Stimulated activated CD8-positive, alpha-beta memory T cell treated with anti-CD3 and anti-CD28 coated beads, Interleukin-2, amount 100 ng/mL, for 1 hour (primary cell): Measurements from ENCODE around the gene HEMGN.

ENCODE experiments used
- DNase-seq, 2 donors: peaks; one replicate each; pipeline ENCODE4 v3.0.0-alpha.2; 2020; ENCODE audit warnings: low read depth in 2 of 2

The HEMGN gene

DNA sequence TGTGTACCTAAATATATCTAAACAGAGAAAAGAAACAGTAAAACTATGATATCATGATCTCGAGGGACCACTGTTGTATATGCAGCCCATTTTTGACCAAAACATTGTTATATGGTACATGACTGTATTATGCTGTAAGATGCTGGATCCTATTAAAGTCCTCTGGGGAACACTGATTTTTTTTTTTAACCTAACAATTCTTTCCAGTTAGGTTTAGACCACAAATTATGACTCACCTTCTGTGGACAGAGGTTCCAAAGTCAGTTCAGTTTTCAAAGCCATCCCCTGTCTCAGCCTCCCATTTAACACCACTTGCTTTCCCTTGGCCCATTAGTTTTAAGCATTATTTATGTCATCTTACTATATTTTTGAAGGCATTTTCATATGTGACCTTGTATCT lies 42.8 kb downstream of the HEMGN start:
- DNase-seq, result no peak

DNA sequence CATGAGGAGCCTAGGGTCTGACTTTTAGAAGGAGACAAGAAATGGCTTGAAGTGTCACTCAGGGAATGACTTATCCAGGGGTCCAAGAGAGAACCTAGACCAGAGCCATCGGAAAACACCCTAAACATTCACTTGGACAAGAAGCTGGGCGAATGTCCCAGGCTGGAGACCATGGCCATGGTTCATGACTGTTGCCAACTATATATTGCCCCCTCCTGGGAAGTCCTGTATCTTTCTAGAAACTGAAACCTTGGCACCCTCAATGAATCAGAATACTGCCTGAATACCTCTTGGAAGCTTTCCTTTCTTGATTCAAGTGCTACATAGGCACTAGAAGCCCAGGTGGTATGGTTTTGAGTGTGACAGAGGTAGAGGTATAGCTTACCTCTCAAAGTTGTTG lies 45.6 kb downstream of the HEMGN start:
- no peak for DNase-seq

DNA sequence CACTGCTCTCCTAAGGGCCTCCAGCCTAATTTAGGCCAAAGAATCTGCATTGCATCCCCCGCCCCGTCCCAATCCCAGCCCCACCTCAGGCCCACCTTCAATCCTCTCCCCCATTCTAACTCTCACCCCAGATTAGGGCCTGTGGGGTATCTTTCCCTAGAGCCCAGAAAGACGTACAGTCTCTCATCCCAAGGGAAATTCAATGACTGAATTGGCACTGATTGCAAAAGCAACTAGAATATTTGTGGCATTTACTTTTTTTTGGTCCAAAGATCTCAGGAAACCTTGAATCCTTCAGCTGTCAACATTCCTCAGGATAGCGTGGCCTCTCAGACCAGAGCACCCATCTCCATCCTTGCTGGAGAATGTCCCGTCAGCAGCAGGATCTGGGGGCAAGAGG lies 46.2 kb downstream of the HEMGN start:
- no peak for DNase-seq

DNA sequence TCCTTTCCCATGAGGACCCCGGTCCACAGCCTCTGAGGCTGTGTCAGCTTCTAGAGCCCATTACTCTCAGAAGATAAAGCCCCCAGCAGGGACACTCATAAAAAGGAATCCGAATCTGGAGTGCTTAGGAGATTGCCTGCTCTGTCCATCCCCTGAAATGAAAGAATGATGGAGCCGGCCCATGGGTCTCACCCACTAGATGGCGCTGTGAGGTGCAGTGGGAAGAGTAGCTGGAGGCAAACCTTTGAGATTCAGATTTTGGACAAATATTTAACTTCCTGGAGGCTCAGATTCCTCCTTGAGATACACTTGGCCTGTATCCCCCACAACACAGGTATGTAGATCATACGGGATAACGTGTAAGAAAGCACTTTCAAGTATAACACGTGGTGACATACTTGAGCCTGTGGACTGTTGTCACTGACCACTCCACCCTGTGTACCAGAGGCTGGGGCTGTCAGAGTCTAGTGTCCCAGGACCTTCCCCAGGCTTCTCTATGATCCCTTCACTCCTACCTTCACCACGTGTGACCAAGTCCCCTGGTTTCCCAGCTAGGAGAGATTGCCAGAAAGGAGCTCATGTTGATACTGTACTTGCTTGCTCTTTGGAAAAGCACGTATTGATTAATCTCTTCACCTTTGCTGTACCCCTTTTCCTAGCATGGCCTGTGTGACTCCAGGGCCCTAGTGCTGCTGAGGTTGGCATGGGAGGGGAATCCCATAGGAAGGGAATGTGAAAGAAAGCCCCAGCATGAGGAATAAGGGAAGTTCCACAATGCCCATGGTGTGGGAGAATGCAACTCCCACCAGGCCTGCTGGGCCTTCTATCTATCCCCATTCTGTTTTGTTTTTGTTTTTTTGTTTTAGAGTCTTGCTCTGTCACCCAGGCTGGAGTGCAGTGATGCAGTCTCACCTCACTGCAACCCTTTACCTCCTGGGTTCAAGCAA lies 47.8 kb downstream of the HEMGN start:
- DNase-seq, result peak in 1 of 2 donors; percentile 33

DNA sequence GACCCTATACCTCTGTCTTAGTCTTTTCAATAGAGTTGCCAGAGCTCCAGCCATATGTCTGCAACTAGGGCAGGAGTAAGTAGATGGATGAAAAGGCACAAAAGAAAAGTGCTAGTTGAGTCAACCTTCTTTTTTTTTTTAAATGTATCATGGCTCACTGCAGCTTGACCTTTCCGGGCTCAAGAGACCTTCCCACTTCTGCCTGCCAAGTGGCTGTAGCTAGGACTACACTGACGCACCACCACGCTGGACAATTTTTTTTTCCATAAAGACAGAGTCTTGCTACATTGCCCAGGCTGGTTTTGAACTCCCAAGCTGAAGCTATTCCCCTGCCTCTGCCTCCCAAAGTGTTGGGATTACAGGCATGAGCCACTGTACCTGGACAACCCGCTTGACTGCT lies 57.6 kb downstream of the HEMGN start:
- no peak for DNase-seq
